Superior temporal gyrus (tissue), 1 donor: Measurements from ENCODE around the gene DMP1.
A peak's percentile ranks its signal among the peaks of the same experiment; 100 is the strongest.

Source experiments
- DNase-seq: peaks from one replicate; pipeline ENCODE4 v3.0.0-alpha.2; 2016; ENCODE audit errors: extremely low spot score

DMP1 gene, protein sequence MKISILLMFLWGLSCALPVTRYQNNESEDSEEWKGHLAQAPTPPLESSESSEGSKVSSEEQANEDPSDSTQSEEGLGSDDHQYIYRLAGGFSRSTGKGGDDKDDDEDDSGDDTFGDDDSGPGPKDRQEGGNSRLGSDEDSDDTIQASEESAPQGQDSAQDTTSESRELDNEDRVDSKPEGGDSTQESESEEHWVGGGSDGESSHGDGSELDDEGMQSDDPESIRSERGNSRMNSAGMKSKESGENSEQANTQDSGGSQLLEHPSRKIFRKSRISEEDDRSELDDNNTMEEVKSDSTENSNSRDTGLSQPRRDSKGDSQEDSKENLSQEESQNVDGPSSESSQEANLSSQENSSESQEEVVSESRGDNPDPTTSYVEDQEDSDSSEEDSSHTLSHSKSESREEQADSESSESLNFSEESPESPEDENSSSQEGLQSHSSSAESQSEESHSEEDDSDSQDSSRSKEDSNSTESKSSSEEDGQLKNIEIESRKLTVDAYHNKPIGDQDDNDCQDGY

DNA sequence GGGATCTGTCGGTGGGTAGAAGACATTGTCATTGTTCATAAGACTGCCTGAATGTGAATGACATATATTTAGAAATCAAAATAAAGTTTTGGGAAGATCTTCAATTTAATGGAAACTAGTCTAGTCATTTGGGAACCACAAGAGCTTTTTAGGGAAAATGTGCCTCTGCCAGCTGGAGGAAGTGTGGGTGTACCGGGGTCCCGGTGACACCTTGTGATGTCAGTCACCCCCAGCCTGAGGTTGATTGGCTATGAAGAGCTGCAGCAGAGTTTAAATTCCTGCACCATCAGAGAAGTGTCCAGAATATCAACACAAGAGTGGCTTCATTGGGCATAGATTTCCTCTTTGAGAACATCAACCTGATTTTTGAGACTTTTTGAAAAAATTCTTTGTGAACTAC, at the start of gene DMP1:
DMP1 (plus strand) TSS at position 301 of the 400 bp plus-strand sequence. CDS start 6,213 bp downstream, outside the sequence.
- no peak for DNase-seq

DNA sequence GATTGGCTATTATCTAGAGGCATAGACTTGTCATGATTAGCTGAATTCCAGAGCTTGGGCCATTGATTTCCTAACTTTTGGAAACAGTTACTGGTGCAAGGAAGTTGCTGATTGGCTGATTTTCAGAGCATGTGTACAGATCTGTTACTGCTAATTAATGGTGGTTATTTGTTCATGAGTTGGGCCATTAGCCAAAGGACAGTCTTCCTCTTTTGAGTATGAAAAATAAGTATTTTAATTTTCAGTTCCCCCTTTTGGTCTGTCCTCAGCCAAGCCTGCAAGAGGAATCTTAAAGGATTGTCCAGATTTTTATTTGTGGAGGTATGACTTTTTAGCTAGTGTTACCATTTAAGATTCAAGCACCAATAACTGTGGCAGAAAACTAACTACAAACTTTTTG, 48.7 kb upstream of the DMP1 start:
- DNase-seq, result no peak

DNA sequence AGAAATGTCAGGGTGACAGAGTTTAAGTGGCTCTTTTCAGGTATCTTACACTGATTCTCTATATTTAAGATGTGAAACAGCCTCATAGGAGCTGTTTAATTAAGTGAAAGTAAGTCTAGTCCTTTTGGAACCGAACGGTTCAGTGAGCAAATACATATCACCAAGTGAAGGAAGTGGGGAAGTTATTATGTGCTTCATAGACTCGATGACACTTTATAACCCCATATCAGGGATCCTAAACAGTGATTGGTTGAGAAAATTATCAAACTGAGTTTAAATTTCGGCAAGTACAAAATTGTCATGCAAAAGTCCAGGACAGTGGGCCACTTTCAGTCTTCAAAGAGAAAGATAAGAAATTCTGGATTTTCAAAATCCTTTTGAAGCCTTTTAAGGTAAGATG, 41.9 kb upstream of the DMP1 start, which contains the start of gene DSPP:
DSPP (plus strand) TSS at position 301 of the 400 bp plus-strand sequence. CDS start 2,380 bp downstream, outside the sequence.
- DNase-seq, result no peak

DNA sequence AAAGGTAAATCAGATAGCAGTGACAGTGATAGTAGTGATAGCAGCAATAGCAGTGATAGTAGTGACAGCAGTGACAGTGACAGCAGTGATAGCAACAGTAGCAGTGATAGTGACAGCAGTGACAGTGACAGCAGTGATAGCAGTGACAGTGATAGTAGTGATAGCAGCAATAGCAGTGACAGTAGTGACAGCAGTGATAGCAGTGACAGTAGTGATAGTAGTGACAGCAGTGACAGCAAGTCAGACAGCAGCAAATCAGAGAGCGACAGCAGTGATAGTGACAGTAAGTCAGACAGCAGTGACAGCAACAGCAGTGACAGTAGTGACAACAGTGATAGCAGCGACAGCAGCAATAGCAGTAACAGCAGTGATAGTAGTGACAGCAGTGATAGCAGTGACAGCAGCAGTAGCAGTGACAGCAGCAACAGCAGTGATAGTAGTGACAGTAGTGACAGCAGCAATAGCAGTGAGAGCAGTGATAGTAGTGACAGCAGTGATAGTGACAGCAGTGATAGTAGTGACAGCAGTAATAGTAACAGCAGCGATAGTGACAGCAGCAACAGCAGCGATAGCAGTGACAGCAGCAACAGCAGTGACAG, 35.7 kb upstream of the DMP1 start:
- DNase-seq, result no peak

DNA sequence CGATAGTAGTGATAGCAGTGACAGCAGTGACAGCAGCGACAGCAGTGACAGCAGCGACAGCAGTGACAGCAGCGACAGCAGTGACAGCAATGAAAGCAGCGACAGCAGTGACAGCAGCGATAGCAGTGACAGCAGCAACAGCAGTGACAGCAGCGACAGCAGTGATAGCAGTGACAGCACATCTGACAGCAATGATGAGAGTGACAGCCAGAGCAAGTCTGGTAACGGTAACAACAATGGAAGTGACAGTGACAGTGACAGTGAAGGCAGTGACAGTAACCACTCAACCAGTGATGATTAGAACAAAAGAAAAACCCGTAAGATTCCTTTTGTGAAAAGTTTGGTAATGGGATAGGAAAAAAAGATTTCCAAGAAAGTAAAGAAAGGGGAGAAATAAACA, 33.8 kb upstream of the DMP1 start:
- no peak for DNase-seq

DNA sequence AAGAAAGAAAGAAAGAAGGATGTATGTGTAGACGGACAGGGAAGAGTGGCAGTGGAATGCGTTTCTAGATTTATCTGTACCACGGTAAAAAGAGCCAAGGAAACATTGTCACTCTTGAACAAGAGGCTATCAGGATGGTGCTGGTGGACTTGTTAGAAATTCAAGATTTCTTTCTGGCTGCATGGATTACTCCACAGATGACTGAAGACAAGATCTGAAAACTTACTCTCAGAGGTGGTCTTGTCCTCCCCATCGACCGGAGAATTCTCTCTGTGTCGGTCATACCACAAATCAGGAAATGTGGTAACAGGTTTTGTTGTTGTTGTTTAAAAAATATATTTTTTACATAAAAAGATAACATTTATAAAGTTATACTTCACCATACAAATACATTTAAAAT, 30.0 kb upstream of the DMP1 start:
- peak; percentile 38 for DNase-seq

DNA sequence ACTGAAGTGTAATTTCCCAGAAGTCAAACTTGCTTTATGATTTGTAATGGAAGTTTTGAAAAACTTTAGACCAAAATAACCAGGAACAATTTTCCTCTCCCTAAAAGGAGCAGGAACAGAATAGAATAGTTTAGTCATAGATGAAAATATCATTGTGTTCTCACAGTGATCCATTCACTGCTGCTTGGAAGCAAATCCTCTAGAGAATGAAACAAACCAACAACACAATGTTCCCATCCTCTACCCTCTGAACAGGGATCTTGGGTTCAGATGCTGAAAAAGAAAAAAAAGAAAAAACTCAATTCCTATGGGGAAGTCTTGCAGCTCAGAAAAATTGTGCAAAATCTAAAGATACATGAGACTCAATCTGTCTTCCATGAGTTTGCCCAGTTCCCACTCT, 29.6 kb upstream of the DMP1 start:
- DNase-seq, result peak; percentile 86

DNA sequence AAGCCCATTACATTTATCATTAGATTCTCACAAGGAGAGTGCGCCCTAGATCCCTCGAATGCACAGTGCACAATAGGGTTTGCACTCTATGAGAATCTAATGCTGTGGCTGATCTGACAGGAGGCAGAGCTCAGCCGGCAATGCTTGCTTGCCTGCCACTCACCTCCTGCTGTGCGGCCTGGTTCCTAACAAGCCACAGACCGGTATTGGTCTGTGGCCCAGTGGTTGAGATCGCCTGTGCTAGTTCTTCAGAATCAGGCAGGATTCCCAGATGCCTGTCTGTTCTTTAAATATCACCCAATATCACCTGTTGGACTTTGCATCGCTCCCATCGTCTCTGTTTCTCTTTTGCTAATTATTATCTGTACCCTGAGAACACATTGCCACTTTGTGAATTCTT, 27.8 kb upstream of the DMP1 start:
- no peak for DNase-seq

DNA sequence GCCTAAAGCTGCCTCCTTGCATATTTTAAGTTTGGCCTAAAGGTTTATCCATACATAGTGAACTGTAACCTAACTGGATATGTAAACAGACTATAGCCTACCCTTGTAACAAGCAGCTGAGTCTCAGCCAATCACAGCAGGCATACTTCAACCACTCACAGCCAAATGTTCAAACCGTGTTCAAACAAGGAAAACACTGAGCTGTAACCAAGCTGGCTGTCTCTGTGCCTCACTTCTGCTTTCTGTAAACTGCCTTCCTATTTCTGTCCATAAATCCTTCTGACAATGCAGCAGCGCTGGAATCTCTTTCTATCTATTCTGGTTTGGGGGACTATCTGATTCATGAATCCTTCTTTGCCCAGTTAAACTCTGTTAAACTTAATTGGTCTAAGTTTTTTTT, 25.4 kb upstream of the DMP1 start:
- no peak for DNase-seq

DNA sequence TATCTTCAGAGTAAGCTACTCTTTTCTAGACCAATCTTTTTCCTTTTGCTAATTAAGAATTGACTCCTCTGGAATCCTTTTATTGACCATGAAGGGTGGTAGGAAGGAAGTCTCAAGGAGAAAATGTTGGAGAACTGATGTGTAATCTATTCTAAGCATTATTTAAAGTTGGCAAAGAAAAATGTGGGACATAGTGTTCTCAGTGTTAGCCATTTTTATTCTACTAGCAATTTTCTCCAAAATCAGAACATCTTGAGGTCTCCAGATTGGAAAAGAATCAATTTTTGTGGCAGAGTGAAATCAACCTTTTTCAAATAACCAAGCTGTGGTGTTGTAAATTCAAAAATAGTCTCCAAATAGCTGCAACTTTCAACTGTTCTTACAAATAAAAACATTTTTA, 18.4 kb upstream of the DMP1 start:
- peak; percentile 61 for DNase-seq

DNA sequence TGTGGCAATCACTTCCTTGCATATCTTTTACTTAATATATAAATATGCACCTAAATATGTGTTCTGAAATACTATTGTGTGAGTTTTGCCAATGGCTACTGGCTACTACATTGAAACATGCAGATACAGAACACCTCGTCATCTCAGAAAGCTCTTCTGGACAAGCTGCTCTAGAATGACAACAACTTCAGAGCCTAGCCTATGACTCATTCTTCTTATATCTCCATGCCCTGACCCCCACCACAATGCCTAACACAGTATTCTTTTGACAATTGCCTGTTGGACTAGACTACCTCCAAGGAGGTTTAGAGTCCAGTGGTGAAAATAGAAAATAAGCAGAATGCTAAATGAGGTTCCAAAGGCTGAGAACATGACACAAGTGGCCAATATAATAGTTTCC, 17.6 kb upstream of the DMP1 start:
- DNase-seq, result no peak

DNA sequence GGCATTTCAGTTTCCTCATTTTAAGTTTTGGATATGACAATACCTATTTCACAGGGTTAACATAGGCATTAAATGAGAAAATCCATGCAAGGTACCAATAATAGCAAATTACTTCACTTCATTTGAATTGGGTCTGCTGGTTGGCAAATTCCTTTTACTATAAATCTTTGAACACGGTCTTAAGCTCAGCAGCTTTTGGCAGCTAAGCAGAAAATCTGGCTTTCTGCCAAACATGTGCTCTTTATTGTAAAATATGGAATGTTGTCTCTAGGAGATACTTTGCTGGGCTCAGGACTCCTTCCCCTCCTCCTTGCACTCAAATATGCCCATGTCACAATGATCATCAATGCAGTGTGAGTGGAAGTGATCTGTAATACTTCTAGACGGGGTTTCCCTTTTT, 16.8 kb upstream of the DMP1 start:
- no peak for DNase-seq

DNA sequence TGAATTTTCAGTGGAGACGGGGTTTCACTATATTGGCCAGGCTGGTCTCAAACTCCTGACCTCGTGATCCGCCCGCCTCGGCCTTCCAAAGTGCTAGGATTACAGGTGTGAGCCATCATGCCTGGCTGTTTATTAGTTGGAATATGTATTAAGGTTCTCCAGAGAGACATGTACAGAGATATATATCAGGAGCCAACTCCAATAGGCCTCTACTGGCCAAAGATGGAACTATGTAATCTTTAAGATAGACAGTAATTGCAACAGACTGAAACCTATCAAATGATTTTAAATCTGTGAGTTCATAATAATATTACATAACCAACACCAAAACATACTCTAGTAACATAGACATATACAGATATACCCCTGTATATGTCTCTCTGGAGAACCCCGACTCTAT, 5.8 kb upstream of the DMP1 start:
- DNase-seq, result no peak

DNA sequence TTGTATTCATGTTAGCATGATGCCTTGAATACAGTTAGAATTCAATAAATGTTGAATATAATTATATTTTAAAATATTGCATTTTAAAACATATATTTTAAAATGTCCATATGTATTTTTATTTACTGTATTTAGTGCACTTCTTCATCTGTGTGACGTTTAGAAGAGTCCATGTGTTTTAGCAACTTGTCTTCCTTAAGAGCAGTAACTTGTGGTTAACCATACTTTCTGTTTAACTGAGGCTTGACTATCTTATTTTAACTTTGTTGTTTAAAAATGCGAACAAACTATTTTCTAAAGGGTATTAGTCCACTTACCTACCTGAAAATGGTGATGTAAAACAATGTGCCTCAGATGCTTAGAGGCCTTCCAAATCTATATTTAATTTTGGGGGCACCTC, 858 bp downstream of the DMP1 start:
- DNase-seq, result no peak

DNA sequence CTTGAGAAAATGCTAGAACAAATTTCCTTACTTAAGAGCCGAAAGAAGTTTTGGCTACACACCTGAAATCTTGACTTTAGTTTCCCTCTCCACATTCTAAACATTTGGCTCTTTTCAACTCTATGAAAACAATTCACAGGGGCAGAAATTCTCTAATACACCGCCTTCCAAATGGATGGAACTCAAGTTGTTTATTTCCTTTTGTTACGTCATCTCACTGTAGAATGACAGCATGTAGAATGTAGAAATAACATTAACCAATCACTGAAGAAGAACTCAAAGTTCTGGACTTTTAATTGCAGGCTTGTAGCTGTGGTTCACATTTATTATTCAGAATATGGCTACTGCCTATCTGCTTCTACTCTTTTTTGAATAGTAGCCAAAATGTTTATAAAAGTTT, 1.9 kb downstream of the DMP1 start:
- no peak for DNase-seq

DNA sequence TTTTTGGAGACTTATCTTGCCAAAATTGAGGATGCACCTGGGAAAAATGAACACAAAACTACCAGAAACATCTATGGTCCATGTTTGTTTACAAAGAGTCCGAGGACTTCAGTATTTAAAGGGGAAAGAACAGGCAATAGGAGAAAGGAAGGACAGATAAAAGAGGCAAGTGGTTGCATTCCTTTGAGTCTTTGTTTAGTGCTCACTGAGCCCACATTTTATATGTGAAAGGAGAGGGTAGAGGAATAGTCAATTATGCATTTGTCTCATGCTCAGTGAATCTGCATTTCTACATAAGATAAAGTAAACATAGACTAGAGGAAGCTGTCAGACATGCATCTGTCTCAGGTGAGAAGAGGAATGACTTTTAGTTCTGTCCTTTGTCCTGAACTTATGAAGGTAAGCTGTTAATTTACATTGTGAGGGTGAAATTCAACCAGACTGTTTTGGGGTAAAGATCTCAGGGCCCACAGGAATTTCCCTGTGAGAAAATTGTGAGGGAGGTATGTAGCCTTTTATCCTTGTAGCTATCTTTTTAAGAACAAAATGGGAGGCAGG, 4.5 kb downstream of the DMP1 start:
- DNase-seq, result no peak

DNA sequence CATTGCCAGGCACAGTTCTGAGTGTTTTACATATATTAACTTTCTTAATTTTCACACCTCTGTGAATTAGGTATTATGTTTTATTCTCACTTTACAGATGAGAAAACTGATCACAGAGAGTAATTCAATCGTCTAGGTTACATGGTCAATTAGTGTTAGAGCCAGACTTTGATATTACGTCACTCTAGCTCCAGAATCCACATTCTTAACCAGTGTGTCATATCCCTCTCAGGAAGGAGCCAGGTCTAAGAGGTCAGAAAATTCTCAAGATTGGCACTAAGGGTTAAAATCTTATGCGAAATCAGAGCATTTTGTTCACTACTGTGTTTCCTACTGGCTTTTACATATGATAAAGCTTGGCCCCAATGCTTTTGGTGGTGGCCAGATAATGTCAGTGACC, 7.4 kb downstream of the DMP1 start:
- DNase-seq, result no peak

DNA sequence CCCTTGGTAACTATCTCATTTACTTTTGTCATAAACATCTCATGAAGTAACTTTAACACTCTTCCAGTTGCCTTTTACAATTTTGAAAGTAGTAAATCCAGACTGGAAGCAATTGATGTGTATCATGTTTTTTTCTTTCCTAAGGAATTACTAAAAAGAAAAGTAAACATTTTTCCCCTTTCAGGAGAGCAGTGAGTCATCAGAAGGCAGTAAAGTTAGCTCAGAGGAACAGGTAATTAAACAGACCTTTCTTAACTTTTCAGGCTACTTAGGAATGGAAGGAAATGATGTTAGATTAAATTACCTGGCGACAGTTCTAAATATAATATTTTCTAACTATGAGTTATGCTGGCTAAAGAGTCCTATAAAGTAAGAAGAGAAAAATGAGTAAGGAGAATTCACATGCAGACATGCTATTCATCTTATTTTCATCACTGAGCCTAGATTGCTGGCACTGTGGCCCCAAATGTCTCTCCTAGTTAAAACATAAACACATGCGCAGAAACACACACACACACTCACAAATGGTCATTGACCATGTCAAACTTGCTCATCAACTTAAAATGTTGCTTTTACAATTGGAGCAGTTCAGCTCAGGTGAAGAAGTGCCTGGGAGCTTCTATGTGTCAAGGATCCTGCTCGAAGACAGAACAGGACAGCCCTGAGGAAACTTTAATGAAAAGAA, 9.3 kb downstream of the DMP1 start:
- DNase-seq, result no peak

DNA sequence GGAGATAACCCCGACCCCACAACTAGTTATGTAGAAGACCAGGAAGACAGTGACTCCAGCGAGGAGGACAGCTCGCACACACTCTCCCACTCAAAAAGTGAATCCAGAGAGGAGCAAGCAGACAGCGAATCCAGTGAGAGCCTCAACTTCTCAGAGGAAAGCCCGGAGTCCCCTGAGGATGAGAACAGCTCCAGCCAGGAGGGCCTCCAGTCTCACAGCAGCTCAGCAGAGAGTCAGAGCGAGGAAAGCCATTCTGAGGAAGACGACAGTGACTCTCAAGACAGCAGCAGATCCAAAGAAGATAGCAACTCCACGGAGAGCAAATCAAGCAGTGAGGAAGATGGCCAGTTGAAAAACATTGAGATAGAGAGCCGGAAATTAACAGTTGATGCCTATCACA, 12.8 kb downstream of the DMP1 start:
- no peak for DNase-seq

DNA sequence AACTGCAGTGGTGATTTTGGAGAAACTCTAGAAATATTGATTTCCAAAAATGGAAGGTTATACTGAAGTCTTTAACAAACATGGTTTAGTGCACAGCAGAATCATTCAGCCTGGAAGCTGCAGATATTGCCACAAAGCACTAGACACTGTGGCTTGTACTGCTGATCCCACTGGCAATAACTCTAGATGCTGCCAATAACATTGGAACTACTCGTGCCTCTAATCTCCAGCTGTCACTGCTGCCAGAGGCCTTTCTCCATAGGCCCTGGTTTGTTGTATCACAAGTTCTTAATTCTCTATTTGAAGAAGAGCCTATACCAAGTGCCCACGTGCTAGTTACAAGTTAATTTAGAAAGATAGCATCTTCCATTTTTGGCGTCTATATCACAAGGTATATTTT, 19.3 kb downstream of the DMP1 start:
- DNase-seq, result no peak

DNA sequence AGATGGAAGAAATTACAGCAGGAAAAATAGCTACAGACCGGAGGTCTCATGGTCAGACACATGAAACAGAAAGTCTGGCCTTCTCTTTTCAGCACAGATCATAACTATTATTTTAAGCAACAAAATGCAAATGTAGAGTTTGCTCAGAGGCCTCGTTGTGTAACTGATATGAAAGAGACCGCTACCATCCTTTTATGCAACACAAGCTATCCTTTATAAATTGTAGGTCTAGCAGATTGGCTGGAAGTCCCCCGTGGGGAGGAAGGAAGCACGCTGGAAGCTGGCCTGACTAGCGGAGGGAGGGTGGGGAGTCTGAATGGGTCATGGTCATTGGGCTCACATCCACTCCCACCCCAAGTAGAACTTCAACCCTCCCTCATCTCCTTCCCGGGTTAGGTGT, 27.7 kb downstream of the DMP1 start:
- peak; percentile 47 for DNase-seq

DNA sequence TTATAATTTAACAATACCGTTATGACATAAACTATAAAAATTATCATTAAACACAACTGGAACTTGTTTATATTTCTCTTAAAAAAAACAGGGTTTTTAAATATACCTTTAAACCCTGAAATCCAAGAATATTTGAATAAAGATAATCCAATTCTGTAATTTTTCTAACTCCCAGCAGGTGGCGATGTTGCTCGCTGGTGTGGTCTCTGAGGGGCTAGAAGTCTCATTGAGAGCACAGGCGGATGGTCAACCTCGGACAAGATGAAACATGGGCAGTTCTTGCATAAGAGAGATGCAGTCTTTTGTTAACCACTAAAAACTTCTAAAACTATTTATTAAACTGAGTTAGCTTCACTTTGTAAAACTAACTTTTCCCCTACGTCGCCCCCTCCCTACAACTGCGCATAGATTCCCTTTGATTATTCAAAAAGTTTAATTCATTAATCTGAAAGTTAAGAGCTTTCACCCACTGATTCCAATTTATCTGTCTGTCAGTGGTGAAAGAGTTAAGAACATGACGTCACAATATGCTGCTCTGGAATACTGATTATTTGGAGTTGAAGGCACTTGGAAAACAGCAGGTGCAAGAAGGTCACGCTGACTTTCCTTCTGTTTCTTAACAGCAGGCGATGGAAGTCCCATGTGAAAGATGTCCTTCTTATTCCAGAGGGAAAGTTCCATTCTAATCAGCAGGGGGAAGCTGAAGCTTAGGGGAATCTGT, 29.5 kb downstream of the DMP1 start:
- DNase-seq, result peak; percentile 90
